HG03439 (cell line): Measurements from ENCODE around the gene SCAF8.
"Not testable (repeated sequence)": the region's sequence is repeated elsewhere in the genome, so short reads cannot be mapped to it uniquely, and the experiment has no call there.

ENCODE experiments used
- ATAC-seq: cut with Tn5 transposase; IDR thresholded peaks from one replicate; pipeline ENCODE4 v1.9.1; 2021; ENCODE audit warnings: mild to moderate bottlenecking, moderate library complexity; ENCODE audit not compliant: unreplicated experiment

Gene SCAF8, protein sequence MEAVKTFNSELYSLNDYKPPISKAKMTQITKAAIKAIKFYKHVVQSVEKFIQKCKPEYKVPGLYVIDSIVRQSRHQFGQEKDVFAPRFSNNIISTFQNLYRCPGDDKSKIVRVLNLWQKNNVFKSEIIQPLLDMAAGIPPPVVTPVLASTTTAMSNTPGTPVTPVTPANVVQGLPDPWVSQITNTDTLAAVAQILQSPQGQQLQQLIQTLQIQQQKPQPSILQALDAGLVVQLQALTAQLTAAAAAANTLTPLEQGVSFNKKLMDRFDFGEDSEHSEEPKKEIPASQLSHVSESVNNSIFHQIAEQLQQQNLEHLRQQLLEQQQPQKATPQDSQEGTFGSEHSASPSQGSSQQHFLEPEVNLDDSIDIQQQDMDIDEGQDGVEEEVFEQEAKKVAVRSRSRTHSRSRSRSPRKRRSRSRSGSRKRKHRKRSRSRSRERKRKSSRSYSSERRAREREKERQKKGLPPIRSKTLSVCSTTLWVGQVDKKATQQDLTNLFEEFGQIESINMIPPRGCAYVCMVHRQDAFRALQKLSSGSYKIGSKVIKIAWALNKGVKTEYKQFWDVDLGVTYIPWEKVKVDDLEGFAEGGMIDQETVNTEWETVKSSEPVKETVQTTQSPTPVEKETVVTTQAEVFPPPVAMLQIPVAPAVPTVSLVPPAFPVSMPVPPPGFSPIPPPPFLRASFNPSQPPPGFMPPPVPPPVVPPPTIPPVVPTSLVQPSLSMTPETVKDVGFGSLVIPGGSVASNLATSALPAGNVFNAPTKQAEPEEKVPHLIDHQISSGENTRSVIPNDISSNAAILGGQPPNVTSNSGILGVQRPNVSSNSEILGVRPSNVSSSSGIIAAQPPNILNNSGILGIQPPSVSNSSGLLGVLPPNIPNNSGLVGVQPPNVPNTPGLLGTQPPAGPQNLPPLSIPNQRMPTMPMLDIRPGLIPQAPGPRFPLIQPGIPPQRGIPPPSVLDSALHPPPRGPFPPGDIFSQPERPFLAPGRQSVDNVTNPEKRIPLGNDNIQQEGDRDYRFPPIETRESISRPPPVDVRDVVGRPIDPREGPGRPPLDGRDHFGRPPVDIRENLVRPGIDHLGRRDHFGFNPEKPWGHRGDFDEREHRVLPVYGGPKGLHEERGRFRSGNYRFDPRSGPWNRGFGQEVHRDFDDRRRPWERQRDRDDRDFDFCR (N-terminal part only)

DNA sequence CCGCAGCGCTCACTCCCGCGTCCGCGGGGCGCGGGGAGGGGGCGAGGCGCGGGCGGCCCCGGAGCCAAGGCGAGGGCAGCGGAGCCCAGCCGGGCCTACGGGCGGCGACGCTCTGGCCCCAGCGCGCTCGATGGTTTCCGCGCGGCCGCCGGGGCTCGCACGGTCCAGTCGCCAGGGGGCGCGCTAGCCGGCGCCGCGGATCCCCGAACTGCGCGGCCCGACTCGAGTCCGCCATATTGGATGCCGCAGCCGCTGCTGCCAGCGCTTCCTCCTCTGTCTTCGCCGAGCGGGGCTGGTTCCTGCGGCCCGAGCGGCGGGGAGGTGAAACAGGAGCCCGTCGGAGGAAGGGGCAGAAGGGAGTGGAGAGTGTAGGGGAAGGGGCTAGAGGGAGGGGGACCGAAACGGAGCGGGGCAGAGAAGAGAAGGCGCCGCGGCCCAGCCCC, at the start of gene SCAF8:
TSS of gene SCAF8 (plus strand) at position 234 of the 443 bp plus-strand sequence. CDS start 485 bp downstream, outside the sequence.
- ATAC-seq, result peak; percentile 85

DNA sequence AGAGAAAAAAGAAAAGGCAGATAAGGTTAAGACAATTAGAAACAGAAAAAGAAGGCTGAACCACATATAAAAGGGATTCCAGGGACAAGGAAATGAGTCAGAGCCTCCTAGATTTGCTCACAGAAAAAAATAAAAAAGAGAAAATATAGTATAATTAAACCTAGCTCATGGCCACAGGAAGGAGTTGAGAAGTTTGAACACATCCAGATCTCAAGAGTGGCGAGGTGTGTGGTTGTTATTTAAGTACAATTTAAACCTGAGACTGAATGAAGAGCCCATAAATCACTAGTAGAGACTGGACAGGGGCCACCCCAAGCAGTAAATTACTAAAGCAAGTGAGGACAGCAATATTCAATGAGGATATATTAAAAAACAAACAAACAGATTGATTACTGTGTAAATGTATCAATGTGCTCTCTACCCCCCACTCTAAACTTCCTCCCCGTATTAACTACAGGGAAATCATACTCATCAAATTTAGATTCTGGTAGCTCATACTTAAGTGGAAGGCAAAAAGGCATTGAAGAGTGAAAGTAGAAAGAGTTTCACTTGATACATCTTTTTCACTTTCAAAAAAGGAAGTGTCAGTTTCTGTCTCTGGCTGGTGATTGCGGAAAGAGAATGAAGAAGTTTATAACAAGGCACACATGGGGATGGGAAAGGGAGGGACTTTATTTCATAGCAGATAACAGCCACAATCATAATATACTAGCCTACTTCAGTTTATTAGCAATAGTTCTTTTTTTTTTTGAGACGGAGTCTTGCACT, 49.3 kb upstream of the SCAF8 start:
- ATAC-seq, result peak; percentile 79

DNA sequence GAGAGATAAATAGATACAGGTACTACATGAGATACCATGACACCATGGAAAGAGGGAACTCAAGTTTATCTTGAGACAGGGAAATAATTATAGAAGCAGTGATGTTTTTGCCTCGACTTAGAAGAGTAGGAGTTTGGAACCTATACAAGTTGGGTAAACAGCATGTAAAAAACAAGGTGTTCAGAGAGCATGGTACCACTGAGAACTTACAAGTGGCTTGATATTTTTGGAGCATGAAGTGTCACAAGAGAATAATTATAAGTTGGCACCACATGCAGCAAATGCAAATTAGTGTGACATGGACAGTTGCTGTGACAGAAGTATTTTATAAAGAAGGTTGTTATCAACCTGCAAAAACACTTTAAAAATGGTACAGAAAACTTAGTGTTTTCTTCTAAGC, 47.1 kb upstream of the SCAF8 start:
- ATAC-seq, result no peak

DNA sequence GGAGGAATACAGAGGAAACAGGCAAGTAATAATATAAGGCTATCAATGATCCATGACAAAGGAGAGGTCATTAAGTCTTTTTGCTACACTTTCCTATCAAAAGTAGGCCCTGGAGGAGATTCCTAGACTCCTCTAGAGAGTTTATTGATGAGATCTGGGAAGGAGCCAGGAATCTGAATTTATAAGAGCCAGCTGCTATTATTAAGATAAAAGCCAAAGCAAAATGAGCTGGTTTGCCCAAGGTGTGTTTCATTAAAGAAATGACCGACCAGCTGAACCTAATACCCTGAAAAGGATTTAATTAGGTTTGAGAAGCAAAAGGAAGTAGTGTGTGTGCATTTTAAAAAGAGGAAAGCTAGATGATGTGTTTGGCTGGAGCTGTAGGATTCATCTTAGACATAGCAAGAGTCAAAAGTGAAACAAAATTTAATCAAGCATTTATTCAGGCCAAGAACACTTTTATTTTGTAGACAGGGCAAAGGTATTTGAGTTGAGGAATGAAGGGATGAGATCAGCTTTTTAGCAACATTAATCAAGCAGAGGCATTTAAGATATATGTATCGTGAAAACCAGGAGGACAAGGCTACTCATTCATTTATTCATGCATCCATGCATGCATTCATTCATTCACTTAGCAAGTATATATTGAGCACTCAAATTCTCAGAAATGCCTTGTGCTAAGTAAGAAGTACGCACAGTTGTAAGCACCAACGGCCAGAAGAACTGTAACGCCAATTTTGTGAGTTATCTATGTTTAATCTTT, 43.5 kb upstream of the SCAF8 start:
- ATAC-seq, result no peak

DNA sequence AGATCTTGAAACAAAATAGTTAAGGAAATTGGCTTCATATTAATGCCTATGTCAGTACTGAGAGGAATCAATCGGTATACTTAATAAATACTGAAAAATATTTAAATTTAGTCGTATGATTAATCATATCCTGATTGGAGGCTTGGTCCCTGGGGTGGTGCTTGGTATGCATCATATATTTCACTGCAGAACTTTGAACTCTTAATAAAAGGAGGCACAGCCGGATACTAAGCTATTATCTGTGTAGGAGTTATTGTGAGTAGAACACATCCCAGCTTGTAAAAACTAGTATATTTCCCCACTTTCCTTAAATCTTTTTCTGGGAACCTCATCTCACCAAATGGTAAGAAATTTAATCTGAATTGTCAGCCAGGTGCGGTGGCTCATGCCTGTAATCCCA, 42.4 kb upstream of the SCAF8 start:
- no peak for ATAC-seq

DNA sequence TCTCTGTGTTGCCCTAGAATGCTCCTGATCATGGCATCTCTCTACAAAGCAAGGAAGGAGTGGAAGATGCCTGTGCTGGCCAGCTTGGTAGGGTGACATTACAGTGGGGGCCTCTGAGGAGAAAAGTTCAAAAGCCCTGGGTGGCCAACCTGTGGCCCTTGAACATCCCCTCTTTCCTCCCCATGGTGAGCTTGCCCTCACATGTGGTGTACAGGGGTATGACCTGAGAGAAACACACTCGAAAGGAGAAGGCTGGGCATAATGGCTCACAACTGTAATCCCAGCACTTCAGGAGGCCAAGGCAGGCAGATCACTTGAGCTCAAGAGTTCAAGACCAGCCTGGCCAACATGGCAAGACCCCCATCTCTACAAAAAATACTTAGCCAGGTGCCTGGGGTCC, 36.6 kb upstream of the SCAF8 start:
- no peak for ATAC-seq

DNA sequence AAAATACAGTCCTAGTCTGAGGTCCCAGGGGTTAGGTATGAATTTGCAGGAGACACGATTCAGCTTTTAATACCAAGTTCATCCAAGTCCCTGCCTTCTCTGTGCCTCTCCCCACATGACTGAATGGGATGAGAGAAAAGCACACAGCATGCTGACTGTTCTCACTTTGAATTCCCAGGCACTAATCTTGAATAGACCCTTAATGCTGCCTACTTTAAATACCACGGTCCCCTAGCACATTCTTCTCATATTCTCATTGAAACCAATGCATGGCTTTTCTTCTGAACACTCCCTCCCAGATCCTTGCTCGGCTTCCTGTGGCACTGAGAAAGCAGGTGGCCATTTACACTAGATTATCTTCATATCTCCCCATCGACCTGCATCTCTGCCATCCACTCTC, 30.1 kb upstream of the SCAF8 start:
- ATAC-seq, result no peak

DNA sequence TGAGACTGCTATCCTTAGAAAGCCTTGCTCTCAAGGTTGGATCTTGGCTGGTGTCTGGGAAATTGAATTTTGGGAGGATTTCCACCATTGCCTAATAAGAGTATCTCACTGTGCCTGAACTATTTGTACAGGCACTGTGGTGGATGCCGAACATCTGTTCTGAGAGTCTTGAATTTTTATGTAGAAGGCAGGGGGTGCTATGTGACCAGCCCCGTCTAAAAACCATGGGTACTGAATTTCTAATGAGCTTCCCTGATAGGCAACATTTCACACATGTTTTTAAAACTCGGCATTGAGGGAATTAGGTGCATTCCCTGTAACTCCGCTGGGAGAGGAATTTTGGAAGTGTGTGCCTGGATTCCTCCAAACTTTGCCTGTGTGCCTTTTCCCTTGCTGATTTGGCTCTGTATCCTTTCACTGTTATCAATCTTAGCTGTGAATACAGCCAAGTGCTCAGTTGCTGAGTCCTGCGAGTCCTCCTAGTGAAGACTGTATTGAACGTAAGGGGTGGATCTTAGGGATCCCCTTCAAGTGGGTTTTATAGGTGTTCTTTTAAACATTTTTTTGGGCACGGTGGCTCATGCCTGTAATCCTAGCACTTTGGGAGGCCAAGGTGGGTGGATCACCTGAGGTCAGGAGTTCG, 27.6 kb upstream of the SCAF8 start:
- ATAC-seq, result no peak

DNA sequence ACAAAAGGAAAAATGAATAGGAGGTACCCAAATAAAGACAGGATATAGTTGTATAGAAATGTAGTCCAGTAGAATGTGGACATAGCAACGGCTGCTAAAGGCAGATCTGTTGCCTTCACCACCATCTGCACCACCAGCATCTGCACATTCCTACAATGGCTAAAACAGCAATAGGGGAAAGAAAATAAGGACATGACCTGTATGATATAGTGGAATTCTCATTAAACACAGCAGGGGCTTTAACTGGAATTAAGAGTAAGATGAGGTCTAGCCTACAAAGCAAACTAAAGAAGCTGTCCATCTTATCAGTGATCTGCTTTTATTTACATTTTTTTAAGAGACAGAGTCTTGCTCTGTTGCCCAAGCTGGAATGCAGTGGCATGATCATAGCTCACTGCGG, 26.8 kb upstream of the SCAF8 start:
- ATAC-seq, result no peak

DNA sequence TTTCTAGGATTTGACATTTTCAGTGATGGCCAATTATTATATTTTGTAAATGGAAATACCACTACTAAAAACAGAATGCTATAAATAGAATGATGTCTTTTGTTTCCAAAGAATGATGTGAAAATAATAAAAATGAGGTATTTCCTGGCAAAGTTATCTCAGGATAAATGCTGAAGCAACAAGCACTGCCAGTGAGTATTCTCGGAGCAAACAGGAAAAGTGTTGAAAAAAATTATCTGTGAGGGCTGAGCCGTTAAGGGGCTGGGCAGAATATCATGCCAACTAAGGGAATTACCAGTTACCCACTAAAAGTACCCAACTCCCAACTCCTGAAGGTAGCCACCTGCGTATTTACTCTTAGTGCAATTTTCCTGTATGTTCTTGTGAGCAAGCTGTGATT, 23.6 kb upstream of the SCAF8 start:
- no peak for ATAC-seq

DNA sequence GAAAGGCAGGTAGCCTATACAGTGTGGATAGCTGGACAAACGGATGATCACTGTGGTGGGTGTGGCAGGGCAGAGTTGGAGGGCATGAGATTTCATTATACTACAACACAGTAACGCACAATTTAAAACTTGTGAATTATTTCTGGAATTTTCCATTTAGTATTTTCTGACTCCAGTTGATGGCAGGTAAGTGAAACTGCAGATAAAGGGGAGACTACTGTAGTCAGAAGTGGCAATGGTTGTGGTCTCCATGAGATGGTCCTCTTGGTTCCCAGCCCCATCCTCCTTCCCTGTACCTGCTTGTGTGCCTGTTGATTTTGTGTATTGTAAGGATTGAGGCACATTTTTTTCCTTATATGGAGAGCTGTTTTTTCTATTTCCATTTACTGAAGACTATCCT, 22.5 kb upstream of the SCAF8 start:
- ATAC-seq, result no peak

DNA sequence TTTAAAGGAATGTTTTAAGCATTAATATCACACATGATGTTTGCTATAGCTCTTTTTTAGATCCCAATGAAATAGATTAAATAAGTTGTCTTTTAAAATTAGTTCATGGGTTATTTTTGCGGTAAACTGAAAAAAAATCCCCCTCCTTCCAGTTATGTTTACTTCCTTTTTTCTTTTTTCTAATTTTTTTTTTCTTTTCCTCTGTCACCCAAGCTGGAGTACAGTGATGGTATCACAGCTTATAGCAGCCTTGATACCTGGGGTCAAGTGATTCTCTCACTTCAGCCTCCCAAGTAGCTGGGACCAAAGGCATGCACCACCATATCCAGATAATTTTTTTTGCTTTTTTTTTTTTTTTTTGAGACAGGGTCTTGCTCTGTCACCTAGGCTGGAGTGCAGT, 17.8 kb upstream of the SCAF8 start:
- ATAC-seq, result no peak

DNA sequence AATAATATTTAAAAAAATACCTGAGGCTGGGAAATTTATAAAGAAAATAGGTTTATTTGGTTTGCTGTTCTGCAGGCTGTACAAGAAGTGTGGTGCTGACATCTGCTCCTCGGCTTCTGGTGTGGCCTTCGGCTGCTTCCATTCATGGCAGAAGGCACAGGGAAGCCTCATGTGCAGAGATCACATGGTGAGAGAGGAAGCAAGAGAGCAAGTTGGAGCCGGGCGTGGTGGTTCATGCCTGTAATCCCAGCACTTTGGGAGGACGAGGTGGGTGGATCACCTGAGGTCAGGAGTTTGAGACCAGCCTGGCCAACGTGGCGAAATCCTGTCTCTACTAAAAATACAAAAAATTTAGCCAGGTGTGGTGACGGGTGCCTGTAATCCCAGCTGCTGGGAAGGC, 16.9 kb upstream of the SCAF8 start:
- not testable (repeated sequence) for ATAC-seq

DNA sequence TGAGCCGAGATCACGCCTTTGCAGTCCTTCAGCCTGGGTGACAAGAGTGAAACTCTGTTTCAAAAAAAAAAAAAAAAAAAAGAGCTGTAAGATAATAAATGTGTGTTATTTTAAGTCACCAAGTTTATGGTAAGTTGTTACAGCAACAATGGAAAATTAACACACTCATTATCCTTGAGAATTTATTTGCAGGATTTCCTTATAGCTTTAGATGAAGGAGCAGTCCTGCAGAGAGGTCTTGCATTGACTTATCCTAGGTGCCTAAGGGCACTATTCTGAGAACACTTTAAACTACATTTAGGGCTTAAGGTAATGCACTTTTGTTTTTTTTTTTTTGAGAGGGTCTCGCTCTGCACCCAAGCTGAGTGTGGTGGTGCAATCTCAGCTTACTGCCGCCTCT, 13.8 kb upstream of the SCAF8 start:
- ATAC-seq, result no peak

DNA sequence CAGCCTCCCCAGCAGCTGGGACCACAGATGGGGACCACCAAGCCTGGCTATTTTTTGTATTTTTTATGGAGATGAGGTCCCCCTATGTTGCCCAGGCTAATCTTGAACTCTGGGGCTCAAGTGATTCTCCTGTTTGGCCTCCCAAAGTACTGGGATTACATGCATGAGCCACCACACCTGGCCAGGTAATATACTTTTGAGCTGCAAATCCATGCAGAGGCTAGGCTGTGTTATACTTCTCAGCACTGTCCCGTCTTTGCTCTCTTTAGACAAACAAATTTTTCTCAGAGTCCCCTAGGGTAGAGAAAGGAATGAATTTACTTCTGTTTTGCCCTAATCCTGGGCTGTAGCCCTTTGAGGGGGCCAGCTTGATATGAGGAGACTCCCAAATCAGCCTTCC, 13.4 kb upstream of the SCAF8 start:
- no peak for ATAC-seq

DNA sequence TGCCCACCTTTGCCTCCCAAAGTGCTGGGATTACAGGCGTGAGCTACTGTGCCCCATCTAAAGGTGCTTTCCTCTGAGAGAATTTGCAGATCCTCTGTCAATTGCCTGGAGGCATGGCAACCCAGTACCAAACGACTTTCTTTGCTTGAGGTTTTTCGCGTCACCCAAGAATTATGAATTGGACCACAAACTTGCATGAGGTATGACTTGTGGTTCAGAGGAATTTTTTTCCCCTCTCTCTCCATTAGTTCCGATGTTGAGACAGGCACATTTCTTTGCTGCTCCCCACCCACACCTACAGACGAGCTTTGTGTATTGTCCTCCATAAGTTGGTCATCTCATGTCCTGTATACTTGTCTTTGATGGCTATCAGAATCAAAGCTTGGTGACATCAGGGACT, 11.8 kb upstream of the SCAF8 start:
- ATAC-seq, result no peak

DNA sequence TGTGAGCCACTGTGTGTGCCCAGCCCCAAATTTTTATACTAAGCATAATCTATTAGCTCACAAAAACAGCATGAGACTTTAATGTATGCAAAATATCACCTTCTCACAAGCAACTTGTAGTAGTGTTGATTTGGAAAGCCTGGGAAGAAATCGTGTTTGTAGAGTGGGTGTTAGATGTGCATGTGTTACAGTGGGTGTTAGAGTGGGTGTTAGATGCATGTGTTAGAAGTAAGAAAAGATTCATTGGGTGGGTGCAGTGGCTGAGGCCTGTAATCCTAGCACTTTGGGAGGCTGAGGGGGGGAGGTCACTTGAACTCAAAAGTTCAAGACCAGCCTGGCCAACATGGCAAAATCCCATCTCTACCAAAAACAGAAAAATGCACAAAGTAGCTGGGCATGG, 6.3 kb upstream of the SCAF8 start:
- ATAC-seq, result no peak

DNA sequence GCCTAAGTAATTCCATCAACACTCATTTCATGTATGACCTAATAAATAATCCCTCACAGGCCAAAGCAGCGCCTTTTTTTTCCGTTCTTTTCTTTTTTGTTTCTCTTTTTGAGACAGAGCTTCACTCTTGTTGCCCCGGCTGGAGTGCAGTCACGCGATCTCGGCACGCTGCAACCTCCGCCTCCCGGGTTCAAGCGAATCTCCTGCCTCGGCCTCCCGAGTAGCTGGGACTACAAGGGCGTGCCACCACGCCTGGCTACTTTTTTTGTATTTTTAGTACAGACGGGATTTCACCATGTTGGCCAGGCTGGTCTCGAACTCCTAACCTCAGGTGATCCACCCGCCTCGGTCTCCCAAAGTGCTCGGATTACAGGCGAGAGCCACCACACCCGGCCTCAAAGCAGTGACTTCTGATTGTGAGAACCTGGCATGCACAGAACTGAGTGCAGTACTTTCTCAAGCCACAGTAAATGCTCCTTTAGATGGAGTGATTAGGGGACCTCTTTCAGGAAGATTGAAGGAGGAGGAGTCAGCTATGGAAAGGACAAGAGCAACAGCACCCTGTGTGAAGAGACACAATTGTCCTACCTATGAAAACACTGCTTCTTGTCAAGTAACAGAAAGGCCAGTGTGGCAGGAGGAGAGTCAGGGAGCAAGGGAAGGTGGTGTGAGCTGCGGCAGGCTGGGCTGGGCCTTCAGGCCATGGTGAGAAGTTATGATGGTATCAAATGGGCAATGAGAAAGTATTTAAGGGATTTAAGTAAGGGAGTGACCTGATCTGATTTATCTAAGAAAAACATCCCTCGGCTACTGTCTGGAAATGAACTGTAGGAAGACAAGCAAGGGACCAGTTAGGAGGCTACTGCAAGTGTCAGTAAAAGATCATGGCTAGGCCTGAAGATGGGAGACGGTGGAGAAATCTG, 1.7 kb upstream of the SCAF8 start:
- ATAC-seq, result no peak
